ENCODE results near the gene SYCE3.
"Not testable (repeated sequence)": the region's sequence is repeated elsewhere in the genome, so short reads cannot be mapped to it uniquely, and the experiment has no call there.

The SYCE3 gene

GRCh38 chr22:50535113-50535512 is 27.6 kb downstream of the SYCE3 start:
- no peak for DNase-seq (ENCODE audit: low read depth)
- no peak for TF ChIP-seq CTCF (IDR thresholded peaks at IDR 0.05; ENCODE audit: insufficient read depth, low read depth, low read length, missing control alignments)
- no peak overlapping the region for H3K4me3 ChIP-seq (ENCODE audit: low read length)

- not testable (repeated sequence) for DNase-seq (ENCODE audit: low read depth); H3K4me3 ChIP-seq (ENCODE audit: low read length)
These were observed 28.6 kb downstream of the SYCE3 start for GRCh38 chr22:50533856-50534711.

GRCh38 chr22:50532824-50533796 is 29.6 kb downstream of the SYCE3 start:
- DNase-seq (ENCODE audit: low read depth): no peak
- no peak for TF ChIP-seq CTCF (IDR thresholded peaks at IDR 0.05; ENCODE audit: insufficient read depth, low read depth, low read length, missing control alignments)
- H3K4me3 ChIP-seq (ENCODE audit: low read length): no peak overlapping the region

- peak overlapping the region; percentile 79 for H3K4me3 ChIP-seq (ENCODE audit: low read length)
- peak; percentile 75 for DNase-seq (ENCODE audit: low read depth)
- no peak for TF ChIP-seq CTCF (IDR thresholded peaks at IDR 0.05; ENCODE audit: insufficient read depth, low read depth, low read length, missing control alignments)
These were observed 30.6 kb downstream of the SYCE3 start for GRCh38 chr22:50531962-50532674.

GRCh38 chr22:50531546-50531961 is 31.2 kb downstream of the SYCE3 start:
- TF ChIP-seq CTCF (IDR thresholded peaks at IDR 0.05; ENCODE audit: insufficient read depth, low read depth, low read length, missing control alignments): no peak
- peak overlapping the region; percentile 79 for H3K4me3 ChIP-seq (ENCODE audit: low read length)
- peak; percentile 72 for DNase-seq (ENCODE audit: low read depth)

GRCh38 chr22:50530877-50531545 is 31.7 kb downstream of the SYCE3 start:
- peak overlapping the region; percentile 79 for H3K4me3 ChIP-seq (ENCODE audit: low read length)
- peak; percentile 92 for DNase-seq (ENCODE audit: low read depth)
- no peak for TF ChIP-seq CTCF (IDR thresholded peaks at IDR 0.05; ENCODE audit: insufficient read depth, low read depth, low read length, missing control alignments)

All from epithelial cell of esophagus (primary cell).